ENCODE measurements around the gene NFIB.

NFIB gene

GRCh38 chr9:14313951-14314423 is at the start of gene NFIB:
TSS of gene NFIB (minus strand) at chr9:14314141. CDS start at chr9:14313511, 630 bp downstream.
- peak within 1 kb of the TSS; percentile 61 for H3K4me3 ChIP-seq (ENCODE audit: low read depth, low read length)

GRCh38 chr9:14362175-14362574 is 48.2 kb upstream of the NFIB start:
- H3K4me3 ChIP-seq (ENCODE audit: low read depth, low read length), result no peak overlapping the region

DNA sequence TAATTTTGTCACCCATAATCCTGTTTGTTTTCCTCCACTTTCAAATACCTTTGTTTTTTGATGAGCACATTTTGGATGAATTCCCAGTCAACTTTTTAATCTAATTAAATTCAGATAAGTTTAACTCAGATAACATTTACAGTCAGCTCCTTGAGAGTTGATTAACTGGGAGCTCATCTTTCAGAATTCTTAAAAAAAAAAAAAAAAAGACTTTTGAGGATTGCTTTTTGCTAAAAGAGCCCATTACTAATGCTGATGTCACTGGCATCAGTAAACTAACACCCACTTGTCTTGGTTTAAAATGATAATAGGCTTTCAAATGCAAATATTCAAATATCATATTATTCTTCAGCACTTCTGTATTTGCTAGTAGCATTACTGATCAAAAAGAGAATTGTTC is 47.1 kb upstream of the NFIB start:
- no peak overlapping the region for H3K4me3 ChIP-seq (ENCODE audit: low read depth, low read length)

DNA sequence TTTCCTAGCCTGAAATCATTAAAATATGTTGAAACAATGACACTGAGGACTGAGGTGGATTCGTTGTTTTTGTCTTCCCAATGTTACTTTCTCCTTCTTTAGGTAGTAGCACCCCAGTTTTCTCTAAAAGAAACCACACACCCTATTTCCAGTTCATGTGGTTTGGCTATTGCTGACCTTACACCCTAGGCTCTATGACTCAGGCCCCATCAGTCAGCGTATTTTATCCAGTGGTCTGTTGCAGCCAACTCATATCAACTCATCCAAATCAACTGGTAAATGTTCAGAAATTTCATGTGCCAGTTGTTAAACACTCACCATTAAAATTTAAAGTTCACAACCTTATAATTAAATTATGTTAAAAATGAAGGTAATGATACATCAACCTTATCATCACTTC is 44.6 kb upstream of the NFIB start:
- H3K4me3 ChIP-seq (ENCODE audit: low read depth, low read length), result no peak overlapping the region

DNA sequence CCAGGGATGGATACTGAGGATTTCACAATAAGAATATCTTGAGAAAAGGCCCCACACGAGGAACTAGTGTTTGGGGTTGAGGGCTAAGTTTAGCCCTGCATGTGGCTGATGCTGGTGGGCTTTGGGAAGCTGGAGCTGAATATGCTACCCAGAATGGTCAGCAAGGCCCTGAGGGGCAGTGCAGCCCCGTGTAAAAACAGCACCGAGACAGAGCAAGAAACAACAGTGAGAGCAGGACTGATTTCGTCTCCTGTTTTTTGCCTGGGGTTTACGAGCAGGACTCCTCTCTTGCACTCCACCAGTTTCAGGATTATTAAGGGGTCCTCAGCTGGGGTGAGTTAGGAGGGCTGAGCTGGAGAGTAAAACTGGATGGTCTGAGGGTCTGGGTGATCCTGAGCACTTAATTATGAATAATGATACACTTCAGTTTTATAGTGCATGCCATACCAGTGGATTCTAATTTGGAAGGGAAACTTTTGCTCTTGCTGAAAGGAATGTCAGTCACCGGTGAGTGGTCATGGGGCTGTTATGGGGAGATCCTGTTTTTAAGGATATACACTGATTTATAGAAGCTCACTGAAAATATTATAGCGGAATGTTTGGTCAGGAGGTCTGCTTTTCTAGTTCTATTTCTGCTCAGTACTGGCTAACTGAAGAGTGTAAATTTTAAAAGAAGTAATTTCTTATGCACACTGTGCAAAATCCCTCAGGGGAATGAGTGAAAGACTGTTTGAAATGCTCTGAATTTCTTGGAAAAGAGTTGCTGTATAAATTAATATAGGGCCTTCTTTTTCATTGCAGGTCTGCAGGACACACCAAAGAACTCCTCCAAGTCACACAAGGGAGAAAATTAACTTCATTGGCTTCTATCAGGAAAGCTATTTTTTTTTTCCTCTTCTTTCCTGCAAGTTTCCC is 42.7 kb upstream of the NFIB start:
- H3K4me3 ChIP-seq (ENCODE audit: low read depth, low read length), result no peak overlapping the region

DNA sequence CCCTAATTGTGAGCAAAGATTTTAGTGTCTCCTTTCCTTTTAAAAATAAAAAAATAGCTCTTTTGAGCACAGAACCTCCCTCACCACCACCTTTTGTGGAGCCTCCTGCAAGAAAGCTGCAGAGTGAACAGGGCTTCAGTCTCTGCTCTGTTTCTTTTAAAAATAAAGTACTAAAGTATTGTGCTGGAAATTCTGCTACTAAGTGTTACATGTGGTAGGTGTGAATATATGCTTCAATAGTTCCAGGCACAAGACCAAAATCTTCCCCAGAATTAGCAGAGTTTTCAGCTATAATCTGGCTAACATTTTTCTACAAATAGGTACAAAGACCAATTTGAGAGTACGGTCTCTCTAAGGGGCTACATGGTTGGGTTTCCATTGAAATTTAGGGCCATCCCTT is 40.3 kb upstream of the NFIB start:
- no peak overlapping the region for H3K4me3 ChIP-seq (ENCODE audit: low read depth, low read length)

- H3K4me3 ChIP-seq (ENCODE audit: low read depth, low read length), result no peak overlapping the region
These were observed 39.5 kb upstream of the NFIB start for GRCh38 chr9:14353222-14354056.

DNA sequence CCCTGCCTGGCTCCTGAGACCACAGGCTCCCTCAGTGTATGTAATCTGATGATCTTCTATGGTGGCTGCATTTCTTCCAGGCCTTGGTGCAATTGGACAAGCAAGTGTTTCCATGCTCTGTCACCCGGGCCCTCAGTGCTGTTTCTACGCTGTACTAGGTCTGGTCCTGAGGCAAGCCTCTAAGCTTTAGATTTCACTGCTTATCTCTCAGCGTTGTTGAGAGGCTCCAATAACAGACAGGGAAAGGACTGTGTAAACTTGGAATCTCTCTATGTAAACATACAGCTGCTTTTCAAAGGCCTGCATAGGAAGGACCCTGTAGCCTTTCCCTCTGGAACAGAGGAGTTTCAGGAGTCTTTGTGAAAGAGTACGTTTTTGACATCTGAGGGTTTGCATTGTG is 38.6 kb upstream of the NFIB start:
- H3K4me3 ChIP-seq (ENCODE audit: low read depth, low read length), result no peak overlapping the region

- no peak overlapping the region for H3K4me3 ChIP-seq (ENCODE audit: low read depth, low read length)
These were observed 37.4 kb upstream of the NFIB start for GRCh38 chr9:14351221-14351836.

GRCh38 chr9:14350754-14351153 is 36.8 kb upstream of the NFIB start:
- no peak overlapping the region for H3K4me3 ChIP-seq (ENCODE audit: low read depth, low read length)

DNA sequence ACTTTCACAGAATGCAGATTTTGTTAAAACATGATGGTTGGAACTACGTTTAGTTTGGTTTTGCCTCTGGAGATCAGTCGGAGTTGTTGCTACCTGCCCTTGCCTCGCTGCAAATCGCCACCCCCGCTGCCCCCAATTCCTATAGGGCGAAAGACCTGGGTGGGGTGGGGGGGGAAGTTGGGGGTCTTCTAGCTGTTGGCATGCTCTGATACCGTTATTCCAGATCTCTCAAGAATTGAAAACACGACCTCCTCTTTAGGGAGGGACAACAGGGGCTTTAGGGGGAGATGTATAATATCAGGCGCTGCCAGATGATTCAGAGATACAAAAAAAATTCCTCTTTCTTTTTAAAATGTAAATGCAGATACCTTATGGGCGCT is 36.4 kb upstream of the NFIB start:
- no peak overlapping the region for H3K4me3 ChIP-seq (ENCODE audit: low read depth, low read length)

- H3K4me3 ChIP-seq (ENCODE audit: low read depth, low read length), result no peak overlapping the region
These were observed 35.8 kb upstream of the NFIB start for GRCh38 chr9:14349447-14350348.

DNA sequence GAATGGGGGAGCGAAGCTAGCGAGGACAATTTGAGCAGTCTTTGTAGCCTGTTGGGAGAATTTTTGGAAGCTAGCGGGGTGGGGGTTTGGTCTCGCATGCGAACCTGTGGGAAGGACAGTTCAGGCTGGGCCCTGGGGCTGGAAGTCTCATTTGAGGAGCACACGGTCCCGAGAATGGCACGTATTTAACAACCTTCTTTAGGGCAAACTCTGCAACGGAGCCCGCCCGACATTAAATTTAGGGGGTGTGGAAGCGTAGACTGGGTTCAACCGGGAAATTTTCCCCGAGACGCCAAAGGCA is 35.2 kb upstream of the NFIB start:
- H3K4me3 ChIP-seq (ENCODE audit: low read depth, low read length), result peak overlapping the region; percentile 10

DNA sequence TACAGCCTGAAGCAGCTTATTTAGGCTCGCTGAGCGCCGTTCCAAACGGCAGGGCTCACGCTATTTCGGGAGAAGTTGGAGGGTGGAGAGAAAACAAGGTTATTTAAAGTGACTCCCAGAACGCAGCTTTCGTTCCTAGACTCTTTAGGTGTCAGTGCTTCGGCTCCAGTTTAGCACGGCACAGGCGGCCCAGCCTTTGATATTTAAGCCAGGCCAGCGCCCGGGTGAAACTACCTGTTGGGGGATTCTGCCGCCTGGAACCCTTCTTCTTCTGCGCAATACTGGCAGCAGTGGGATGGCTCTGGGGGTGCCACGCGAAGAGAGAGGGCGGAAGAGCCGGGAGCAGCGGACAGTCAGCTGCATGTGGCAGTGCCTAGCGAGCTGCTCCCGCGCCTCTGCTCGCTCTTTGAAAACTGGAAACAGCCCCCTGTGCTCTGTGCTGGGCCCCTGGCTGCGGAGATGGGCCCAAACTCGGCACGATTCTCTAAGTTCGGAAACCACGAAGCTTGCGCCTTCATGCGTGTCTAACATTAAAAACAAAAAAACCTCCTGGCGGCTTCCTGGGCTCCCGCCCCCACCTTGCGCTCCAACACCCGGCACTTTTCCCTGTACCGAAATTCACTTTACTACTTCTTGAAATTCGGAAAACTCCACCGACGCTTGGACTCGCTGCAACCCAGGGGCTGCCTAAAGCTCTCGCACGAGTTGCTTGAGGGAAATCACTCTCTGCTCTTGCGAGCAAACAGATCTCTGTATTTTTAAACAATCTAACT is 34.6 kb upstream of the NFIB start:
- H3K4me3 ChIP-seq (ENCODE audit: low read depth, low read length), result peak overlapping the region; percentile 10

GRCh38 chr9:14348123-14348372 is 34.1 kb upstream of the NFIB start:
- peak overlapping the region; percentile 51 for H3K4me3 ChIP-seq (ENCODE audit: low read depth, low read length)

- peak overlapping the region; percentile 51 for H3K4me3 ChIP-seq (ENCODE audit: low read depth, low read length)
These were observed 33.6 kb upstream of the NFIB start for GRCh38 chr9:14347406-14348122.

DNA sequence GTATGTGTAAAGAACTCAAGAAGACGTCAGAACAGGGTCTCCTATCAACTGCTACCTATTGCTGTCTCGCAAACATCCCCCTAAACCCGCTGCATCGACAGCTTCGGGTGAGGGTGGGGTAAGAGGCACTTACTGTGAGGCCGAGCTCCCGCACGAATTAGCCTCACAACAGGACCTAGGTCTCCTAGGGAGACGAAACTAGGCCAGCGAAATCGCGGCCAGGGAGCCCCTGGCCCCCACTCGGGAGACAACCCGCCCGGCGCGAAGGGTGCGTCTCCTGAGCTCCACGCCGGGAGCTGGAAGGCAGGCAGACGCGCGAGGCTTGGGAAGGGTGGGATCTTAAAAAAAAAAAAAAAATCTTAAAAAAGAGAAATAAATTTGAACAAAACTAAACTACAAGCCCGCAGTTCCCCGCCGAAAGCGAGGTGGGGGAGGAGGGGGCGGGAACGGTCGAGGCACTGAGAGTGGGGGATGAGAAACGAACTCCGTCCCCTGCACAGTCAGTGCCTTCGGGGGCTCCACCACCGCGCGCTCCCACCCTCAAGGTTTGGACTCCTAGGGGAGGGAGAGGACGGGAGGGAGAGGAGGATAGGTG is 33.0 kb upstream of the NFIB start:
- peak overlapping the region; percentile 51 for H3K4me3 ChIP-seq (ENCODE audit: low read depth, low read length)

- peak overlapping the region; percentile 40 for H3K4me3 ChIP-seq (ENCODE audit: low read depth, low read length)
These were observed 32.4 kb upstream of the NFIB start for GRCh38 chr9:14346231-14346791.
